Stimulated activated CD4-positive, alpha-beta T cell treated with anti-CD3 and anti-CD28 coated beads, Interleukin-2, amount 100 ng/mL, for 24 hours (primary cell): ENCODE measurements around the gene CLIC6.
A peak's percentile ranks its signal among the peaks of the same experiment; 100 is the strongest.
"Not testable (repeated sequence)": the region's sequence is repeated elsewhere in the genome, so short reads cannot be mapped to it uniquely, and the experiment has no call there.

ENCODE experiments used
- DNase-seq, 2 donors: peaks; one replicate each; pipeline ENCODE4 v3.0.0-alpha.2; 2020

CLIC6 gene

DNA sequence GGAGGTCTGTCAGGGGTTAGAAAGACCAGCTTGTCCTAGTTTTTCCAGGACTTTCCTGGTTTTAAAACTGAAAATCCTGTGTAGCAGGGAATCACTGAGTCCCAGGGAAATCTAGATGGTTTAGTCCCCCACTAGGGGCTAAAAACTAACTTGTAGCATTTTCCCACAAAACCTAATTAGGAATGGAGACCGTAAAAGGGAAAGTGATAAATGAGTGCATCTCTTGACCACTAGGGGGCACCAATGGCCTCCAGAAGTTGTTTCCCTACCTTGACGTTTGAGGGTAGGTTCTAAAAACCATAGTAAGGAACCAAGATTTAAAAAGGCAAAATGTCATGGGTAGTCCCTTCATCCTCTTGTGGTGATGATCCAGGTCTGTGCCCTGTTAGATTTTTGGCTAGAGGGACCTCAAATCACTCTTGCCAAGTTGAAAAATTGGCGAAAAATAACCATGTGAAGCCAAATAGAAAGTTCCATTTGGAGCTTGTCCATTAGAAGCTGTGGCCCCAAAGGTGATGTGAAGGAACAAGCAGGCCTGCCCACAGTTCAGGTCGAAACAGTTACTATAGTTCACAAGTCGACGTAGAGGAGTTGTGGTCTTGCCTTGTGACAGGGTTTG lies 24.5 kb downstream of the CLIC6 start:
- peak; percentile 40 to 56 for DNase-seq

DNA sequence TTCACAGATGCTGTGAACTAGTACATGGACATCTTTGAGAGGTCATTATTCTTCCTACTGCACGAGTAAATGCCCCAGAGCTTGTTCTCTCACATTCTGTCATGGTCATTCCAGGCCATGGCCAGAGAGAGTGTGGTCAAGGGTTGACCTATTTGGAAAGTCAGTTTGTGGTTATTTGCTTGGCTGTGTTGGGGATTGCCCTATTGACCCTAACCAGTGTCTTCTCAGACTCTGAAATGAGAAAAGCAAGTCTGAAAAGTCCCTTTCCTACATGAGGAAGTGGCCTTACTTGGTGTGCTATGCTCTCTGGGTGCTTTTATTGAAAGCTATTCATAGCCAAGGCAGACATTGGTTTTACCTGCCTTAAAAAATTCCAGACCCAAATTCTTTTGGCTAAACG lies 26.6 kb downstream of the CLIC6 start:
- DNase-seq = no peak

DNA sequence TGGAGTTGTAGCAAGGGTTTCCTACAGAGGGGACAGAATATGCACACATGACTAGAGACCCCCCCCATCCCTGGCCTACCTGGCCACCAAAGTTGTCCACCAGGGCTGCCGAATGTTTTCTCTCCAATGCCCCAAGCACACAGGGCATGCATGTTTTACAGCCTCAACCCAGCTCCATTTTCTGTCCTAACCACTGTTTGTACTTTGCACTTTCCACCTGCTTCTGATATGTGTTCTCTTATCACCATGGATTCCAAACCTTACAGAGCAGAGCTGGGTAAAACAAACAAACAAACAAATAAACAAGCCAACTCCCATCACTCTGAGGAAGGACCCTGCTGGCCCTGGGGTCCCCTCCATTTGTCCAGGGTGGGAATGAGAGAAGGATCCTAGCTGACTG lies 27.3 kb downstream of the CLIC6 start:
- DNase-seq = no peak

DNA sequence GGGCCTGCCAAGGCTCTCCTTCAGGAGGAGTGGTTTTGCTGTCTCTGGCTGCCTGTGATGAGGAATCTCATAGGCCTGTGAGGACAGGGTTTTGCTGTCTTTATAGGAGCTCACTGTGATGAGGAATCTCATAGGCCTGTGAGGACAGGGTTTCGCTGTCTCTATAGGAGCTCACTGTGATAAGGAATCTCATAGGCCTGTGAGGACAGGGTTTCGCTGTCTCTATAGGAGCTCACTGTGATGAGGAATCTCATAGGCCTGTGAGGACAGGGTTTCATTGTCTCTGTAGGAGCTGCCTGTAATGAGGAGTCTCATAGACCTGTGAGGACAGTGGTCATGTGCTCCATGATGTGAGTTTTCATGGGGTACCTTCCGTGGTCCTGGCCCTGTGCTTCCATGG lies 29.0 kb downstream of the CLIC6 start:
- no peak for DNase-seq

DNA sequence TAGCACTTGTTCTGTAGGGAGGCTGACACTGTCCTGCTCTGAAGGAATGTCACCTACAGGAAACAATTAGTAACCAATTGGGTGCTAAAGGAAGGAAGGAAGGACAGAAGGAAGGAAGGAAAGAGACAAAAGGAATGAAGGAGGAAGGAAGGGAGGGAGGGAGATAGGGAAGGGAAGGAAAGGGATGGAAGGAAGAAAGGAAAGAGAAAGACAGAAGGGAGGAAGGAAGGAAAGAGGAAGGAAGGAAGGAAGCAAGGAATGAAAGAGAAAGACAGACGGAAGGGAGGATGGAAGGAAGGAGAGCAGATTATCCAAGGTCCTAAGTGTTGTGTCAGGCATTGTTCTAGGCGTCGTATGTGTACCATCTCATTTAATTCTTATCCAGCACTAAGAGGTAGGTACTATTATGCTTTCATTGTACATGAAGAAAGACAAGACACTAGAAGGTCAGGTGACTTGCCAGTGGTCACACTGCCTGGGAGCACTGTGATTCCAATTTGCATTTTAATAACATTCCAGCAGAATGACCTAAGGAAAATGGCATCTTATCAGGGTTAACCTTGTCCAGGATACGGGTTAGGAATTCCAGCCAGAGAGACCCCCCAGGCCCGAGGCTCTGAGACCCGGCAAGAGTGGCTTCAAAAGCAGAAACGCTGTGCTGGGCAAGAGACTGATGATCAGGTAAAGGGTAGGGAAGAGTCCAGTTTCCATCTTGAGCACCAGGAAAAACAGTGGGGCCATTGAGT lies 29.6 kb downstream of the CLIC6 start:
- no peak for DNase-seq

DNA sequence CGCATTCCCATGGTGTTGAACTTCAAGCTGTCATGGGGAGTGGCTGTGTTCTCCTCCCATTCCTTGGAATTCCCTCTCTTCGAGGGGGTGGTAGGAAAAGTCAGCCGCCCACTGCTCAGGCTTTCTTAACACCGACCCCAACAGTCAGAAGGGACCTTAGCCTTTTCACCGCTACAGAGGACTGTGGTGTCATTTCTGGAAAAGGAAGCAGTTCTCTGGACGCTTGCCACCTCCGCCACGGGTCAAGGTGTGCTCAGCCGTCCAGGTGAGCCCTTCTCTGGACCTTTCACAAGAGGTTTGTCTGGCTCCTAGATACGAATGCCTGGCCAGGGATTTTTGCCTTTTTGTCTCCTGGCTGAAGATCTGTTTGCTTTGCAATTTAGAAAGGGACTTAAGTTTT lies 31.8 kb downstream of the CLIC6 start:
- DNase-seq = no peak

DNA sequence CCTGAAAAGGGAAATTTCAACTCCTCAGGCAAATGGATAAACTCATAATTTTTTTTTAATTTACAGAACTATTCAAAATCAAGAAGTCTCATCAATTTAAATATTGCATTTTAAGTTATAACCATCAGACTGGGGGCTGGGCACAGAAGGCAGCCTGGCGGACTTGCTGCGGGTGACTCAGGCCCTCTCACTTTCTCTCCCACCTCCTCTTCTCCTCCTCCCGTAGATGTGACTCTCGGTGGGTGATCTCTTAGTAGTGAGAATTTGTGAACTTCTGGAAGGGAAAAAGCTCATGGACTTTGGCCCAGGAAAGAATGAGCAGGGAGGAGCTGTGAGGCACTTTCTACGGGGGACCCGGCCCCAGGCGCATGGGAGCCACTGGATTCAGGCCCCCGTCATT lies 32.9 kb downstream of the CLIC6 start:
- DNase-seq = no peak

DNA sequence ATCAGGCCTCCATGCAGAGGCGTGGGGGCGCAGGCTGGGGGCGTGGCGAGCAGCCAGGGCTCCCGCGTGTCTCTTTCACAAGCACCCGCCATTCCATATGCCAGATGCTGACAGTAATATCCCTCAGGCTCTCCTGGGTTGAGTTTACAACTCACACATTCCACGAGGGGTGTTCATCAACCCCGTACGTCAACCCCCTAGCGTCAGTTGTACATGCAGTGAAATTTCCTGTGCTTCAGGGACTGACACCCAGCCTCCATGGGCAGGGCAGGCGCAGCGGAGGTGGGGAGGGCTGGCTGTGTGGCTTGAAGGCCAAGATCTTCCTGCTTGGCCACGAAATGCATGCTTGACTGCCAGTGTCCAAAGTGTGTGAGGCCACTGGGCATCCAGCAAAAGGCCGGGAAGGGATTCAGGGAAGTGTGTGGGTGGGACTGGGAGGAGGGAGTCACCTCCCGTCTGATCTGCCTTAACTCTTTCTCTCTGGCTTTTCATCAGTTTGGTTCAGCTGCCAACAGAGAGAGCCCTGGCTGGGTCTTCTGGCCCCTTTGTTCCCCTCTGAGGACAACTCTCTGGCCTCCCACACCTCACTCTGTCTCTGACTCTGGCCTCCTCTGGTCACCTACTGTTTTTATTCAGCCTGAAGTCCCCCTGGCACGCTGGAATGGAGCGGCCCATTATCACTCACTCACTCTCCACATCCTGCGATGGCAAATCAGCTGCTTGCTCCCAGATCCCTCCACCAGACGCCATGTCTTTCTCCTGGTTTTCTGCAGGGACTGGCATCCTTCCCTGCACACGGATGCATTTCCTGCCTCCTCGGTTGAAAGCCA lies 33.8 kb downstream of the CLIC6 start:
- DNase-seq = no peak

DNA sequence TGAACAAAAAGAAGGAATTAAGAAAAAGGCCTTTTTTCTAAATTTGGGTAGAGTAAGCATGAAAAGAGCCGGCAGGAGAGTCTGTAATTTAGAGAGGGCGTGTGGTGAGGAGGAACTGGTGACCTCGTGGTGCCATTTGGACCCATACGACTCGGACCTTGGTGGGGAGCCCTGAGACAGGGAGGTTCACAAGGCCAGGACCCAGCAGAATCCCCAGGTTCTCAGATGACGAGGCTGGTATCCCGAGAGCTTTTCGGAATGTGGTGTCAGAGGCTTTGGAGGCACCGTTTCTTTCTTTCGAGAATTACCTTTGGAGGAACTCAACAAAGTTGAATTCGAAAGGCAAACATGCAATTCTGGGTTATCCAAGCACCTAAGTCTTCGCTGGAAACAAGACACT lies 34.8 kb downstream of the CLIC6 start:
- no peak for DNase-seq

DNA sequence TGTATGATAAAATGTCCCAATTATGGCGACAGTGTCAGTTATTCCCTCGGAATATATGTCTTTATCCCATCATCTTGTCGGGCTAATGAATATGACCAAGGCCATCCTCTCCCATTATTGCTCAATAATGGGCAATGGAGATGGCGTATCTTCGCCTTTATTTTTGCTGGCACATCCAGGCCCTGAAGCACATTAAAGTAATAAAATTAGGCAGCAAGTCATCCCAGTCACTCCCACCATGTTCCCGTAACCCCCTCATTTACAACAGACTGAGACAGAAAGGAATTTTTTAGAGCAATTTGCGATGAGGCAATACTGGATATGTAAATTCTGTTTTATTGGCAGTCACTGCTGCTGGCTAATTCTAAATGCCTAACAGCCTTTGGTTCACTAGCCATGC lies 35.3 kb downstream of the CLIC6 start:
- DNase-seq = no peak

DNA sequence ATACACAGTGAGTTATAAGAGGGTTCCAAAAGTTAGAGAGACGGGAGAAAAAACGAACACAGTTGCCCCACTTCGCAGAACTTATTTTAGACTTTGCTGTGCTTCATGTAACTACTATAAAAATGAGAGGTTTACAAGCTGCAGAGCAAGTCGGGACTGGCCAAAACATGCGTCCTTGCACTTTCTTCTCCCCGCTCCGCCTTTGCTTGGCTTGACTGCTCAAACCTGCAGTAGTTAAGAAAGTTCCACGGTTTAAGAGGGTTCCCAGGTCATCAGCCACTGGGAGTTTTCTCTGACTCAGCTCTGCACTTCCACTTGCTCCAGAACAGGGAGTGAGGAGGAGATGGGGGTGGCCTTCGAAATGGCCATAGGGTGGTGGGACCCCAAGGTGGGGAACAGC lies 36.2 kb downstream of the CLIC6 start:
- DNase-seq = no peak

DNA sequence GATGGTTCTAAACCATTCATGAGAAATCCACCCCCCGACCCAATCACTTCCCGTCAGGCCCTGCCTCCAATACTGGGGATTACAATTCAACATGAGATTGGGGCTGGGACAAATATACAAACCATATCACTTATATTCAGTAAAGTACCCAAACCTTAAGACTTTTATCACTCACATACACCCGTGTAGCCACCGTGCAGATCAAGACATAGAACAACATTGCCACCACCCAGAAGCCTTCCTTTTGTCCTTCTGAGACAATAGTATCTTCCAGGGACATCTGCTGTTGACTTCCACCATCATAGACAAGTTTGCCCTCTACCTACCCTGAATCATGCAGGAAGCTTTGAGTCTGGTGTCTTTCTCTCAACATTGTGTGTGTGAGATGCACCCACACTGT lies 37.5 kb downstream of the CLIC6 start:
- no peak for DNase-seq

DNA sequence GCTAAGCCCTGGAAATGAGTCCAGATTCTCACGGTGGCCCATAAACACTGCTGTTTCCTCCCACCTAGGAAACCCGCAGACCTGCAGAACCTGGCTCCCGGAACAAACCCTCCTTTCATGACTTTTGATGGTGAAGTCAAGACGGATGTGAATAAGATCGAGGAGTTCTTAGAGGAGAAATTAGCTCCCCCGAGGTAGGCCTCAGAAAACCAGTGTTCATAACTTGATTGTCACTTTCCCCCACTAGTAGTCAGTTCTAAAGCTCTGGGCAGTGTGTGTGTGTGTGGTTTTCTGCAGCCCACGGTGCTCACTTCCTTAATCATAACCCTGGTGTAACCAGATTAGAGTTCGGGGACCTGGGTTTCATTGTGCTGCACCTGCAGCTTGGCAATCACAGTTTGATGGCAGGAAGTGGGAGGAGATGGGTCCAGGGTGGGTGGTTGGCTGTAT lies 39.1 kb downstream of the CLIC6 start:
- peak; percentile 45 to 51 for DNase-seq

DNA sequence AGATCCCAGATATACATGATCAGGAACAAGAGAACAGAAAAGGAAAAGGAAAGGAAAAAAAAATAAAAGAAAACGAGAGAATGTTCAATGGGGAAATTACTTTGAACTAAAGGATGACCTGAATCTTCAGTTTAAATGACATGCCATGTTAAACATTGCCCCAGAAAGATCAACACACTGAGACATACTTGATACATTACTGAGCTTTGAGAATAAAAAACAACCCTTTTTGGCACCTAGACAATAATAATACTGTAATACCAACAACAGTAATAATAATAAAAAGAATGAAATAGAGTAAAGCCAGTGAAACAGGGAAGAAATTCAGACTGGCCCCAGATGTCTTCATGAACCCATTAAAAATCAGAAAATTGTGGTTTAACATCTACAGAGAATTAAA lies 44.8 kb downstream of the CLIC6 start:
- no peak for DNase-seq

DNA sequence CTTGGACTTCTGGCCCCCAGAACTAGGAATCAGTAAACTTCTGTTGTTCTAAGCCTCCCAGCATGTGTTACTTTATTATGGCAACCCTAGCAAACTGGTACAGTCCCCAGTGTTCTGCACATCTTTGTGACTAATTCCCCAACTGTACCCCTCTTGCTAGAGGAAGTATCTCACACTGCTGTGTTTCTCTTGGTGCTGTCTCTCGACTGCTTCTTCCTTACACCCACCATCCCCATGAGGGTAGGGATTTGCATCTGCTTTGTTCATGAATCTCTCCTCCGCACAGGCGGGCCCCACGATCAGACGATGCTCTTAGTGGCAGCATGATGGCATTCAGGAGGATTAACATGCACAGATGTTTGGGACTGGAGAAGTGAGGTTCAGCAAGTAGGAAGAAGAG lies 46.7 kb downstream of the CLIC6 start:
- DNase-seq = no peak

DNA sequence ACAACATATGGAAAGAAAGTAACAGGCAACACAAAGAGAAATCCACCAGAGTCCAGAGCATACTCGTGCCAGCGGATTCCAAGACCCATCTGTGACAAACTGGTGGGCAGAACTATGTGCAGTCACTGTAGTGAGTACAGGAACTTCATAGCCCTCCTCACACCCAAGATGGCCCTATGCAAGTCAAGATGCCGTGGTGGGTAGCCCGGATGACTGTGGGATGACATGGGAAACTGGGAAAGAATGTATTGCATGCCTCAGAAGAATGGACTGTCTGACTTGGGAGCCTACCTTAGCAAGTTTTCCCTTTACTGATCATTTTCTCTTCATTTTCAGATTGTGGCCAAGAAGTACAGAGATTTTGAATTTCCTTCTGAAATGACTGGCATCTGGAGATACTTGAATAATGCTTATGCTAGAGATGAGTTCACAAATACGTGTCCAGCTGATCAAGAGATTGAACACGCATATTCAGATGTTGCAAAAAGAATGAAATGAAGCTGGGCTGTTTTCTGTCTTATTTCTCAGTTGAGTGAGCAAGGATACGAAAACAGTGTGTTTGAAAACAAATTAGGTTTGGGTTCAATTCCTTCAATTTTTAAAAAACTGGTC lies 47.3 kb downstream of the CLIC6 start:
- DNase-seq = no peak

DNA sequence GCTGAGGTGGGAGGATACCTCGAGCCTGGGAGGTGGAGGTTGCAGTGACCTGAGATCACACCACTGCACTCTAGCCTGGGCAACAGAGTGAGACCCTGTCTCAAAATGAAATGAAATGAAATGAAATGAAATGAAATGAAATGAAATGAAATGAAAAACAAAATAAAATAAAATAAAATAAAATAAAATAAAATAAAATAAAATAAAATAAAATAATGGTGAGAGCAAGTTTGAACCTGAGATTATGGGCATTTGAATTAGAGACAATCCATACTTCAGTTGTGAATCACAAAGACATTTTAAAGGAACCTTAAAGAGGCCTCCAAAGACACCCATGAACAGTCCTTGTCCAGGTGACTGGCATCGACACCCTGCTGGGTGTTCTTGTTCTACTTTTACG lies 49.7 kb downstream of the CLIC6 start:
- DNase-seq = not testable (repeated sequence)

DNA sequence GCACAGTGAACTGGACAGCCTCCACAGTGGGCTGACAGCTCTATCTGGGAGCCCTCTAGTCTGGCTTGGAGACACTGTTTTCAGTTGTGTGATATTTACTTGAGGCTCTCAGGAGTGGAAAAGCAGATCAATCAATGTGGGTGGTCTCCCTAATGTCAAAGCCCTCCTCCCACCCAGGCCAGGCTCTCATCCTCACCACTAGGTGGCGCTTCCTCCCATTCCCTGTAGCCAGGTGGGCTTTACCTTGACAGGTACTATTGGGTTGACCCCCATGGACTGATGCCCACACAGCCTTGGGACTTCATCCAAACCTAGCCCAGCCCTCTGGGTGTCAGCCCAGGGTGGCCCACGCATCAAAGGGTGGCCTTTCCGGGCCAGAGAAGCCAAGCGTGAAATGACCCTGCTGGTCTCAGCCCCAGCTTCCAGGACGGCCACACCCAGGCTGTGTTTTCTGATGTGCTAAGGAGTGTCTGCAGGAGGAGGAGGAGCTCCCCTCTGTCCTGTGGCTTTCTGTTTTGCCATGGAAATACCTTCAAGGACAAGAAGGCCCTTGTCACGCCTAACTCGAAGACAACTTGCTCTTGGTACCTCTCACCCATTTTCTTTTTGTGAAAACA lies 54.0 kb downstream of the CLIC6 start:
- peak; percentile 27 to 49 for DNase-seq

DNA sequence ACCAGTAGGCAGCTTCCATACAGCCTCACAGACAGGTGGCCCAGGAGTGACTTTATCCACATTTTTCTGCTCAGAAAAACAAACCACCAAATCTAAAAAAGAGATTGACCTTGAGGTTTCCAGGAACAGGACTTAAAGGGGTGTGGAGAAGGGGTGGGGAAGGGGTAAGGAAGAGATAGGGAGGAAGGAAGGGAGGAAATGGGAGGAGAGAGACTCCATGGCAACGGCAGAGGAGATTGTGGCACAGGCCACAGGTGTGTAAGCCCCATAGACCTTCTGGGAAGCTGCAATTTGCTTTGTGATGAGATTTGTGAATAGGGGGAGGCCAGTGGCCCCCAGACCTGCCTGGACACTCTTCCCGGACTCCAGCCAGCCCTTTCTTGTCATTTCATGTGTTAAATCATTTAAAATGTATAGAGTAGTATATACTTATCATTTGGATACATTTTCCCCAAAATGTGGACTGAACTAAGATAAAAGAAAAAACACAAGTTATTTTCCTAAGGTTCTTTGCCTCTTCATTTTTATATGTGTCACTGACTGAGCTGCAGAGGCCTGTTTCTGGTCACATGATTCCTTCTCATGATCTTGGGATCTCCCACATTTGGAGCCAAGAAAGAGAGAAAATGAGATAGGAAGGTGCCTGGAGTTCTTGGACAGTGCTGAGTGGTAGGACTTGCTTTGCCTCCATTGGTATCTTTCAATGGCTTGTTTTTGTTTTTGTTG lies 55.5 kb downstream of the CLIC6 start:
- no peak for DNase-seq

DNA sequence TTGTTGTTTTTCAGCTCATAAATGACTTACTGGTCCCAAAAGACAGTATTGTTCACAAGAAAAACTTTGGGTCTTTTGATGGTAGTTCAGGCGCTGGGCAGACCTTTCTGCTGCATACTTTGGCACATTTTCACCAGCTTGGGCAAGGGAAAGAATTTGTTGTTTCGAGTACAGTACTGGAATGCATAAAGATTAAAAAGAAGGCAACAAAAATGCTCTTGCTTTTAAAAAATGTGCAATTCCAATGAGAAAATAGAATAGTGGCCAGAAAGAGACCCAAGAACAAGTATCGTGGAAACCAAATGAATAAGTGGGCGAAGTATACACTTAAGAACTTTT lies 56.0 kb downstream of the CLIC6 start:
- DNase-seq = no peak

DNA sequence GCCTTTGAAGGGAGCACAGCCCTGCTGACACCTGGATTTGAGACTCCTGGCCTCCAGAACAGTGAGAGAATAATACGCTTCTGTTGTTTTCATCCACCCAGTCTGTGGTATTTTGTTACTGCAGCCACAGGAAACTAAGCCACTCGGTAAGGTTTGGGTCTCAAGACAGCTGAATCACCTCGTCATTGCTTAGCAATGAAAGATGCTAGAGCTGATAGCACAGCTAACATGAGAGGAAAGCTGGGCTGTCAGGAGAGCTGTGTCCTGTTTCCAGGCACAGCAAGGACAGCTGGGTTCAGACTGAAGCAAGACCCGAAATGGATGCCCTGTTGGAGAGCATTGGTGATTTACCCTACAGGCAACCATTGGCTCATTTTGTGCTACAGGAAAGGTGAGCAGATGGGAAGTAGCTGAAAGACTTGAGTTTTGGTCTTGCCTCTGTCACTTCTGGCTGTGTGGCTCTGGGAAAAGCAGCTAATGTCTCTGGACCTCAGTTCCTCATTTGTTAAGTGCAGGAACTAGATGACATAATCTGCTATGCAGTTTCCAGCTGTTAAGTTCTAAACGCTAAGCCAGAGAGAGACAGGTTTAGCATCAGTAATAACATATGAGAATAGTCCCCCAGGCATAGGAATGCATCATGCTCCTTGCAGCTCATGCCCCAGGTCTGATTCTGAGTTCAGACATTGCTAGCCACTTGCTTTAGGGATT lies 58.0 kb downstream of the CLIC6 start:
- DNase-seq = no peak

DNA sequence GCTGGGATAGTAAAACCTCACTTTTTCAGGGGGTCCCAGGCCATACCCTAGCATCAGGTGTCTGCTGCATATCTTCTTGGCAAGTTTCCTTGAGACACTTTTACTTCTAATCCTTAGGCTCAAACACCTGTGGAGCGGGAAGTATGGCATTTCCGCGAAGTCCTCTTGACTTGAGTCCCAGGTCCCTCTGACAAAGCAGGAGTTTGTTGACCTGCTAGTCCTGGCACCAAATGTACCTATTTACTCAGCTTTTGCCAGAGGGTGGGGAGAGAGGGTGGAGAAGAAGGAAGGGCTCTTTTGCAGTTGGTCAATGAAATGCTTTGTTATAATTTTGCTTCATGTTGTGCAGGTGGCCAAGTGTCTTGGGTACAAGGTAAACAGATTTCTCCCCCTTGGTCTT lies 59.7 kb downstream of the CLIC6 start:
- no peak for DNase-seq
